WTC11 (cell line): ENCODE results near the gene NHLRC2.

ENCODE experiments used
- NFYB ChIP-seq: sonication (generic); formaldehyde crosslinking; conservative IDR thresholded peaks from 2 replicates; pipeline ENCODE4 v1.8.0; 2022; ENCODE audit warnings: low read depth, missing genetic modification reagents
- TF ChIP-seq, protein P1 (sequence below): sonication (generic); formaldehyde crosslinking; IDR thresholded peaks from 2 replicates; pipeline ENCODE4 v1.8.0; 2023; ENCODE audit warnings: missing genetic modification reagents

DNA sequence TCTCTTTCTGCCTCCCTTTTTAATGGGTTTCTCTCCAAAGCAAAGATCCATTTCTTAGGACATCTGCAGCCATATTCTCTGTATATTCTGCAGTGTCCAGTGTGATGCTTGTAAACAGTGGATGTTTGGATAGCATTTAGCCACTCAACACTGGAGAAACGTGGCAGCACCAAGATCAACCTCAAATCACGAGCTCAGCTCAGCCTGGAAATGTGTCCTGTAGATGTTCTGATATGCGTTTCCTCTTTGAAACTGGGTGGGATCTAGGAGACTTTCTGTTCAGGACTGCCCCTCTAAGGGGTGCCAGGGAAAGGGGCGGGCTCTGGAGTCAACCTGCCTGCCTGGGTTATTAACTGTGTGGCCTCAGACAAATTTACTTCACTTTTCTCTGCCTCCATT lies 91.2 kb downstream of the NHLRC2 start:
- no peak for TF ChIP-seq NFYB (CRISPR knock-in tag)
- TF ChIP-seq, protein P1, sequence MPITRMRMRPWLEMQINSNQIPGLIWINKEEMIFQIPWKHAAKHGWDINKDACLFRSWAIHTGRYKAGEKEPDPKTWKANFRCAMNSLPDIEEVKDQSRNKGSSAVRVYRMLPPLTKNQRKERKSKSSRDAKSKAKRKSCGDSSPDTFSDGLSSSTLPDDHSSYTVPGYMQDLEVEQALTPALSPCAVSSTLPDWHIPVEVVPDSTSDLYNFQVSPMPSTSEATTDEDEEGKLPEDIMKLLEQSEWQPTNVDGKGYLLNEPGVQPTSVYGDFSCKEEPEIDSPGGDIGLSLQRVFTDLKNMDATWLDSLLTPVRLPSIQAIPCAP (CRISPR knock-in tag), result no peak
